GM23248 (cell line): Measurements from ENCODE around the gene CHRNA4. TPM values are rescaled to one million over a fixed set of nuclear protein-coding genes. Genes with fewer than 3 reads are reported as not detected.

Experiments used
- DNase-seq: peaks from one replicate; pipeline ENCODE4 v3.0.0-alpha.2; 2015
- H2AFZ ChIP-seq: fragments of 200-600 bp; sonication (generic); 2 replicates; pipeline ENCODE4 v1.6.1; 2016; ENCODE audit warnings: antibody characterized with exemption
- H3F3A ChIP-seq: fragments of 200-600 bp; sonication (generic); 2 replicates; pipeline ENCODE4 v1.6.1; 2016; ENCODE audit warnings: mild to moderate bottlenecking, antibody characterized with exemption, mixed run types; ENCODE audit not compliant: insufficient read depth
- H3K27ac ChIP-seq: fragments of 200-600 bp; sonication (generic); 2 replicates; pipeline ENCODE4 v1.5.1; 2016; ENCODE audit warnings: mild to moderate bottlenecking
- H3K27me3 ChIP-seq: fragments of 200-600 bp; sonication (generic); replicated peaks from 2 replicates; pipeline ENCODE4 v1.6.1; 2016; ENCODE audit warnings: mild to moderate bottlenecking; ENCODE audit not compliant: insufficient read depth
- H3K36me3 ChIP-seq: fragments of 200-600 bp; sonication (generic); 2 replicates; pipeline ENCODE4 v1.6.1; 2016; ENCODE audit warnings: low read depth, mild to moderate bottlenecking
- H3K4me1 ChIP-seq: fragments of 200-600 bp; sonication (generic); 2 replicates; pipeline ENCODE4 v1.6.1; 2016; ENCODE audit warnings: mild to moderate bottlenecking; ENCODE audit not compliant: insufficient read depth
- H3K4me2 ChIP-seq: fragments of 200-600 bp; sonication (generic); one replicate; pipeline ENCODE4 v1.6.1; 2016; ENCODE audit warnings: mild to moderate bottlenecking; ENCODE audit not compliant: unreplicated experiment
- H3K4me3 ChIP-seq: fragments of 200-600 bp; sonication (generic); 2 replicates; pipeline ENCODE4 v1.5.1; 2016; ENCODE audit warnings: mild to moderate bottlenecking
- H3K79me2 ChIP-seq: fragments of 200-600 bp; sonication (generic); 2 replicates; pipeline ENCODE4 v1.6.1; 2016; ENCODE audit warnings: mild to moderate bottlenecking; ENCODE audit not compliant: insufficient read depth
- H3K9ac ChIP-seq: fragments of 200-600 bp; sonication (generic); 2 replicates; pipeline ENCODE4 v1.6.1; 2016; ENCODE audit warnings: mild to moderate bottlenecking
- H3K9me2 ChIP-seq: fragments of 200-600 bp; sonication (generic); 2 replicates; pipeline ENCODE4 v1.6.1; 2016; ENCODE audit warnings: mixed run types, mild to moderate bottlenecking, moderate library complexity; ENCODE audit not compliant: insufficient read depth
- H3K9me3 ChIP-seq: fragments of 200-600 bp; sonication (generic); one replicate; pipeline ENCODE4 v1.6.1; 2017; ENCODE audit warnings: low read depth
- H4K20me1 ChIP-seq: fragments of 200-600 bp; sonication (generic); 2 replicates; pipeline ENCODE4 v1.6.0; 2016; ENCODE audit not compliant: insufficient read depth
- EZH2 ChIP-seq: fragments of 200-600 bp; sonication (generic); IDR thresholded peaks from 2 replicates; pipeline ENCODE4 v1.6.1; 2018; ENCODE audit warnings: antibody characterized with exemption, mild to moderate bottlenecking; ENCODE audit not compliant: insufficient read depth, poor library complexity, severe bottlenecking
- EZH2phosphoT487 ChIP-seq: fragments of 200-600 bp; sonication (generic); IDR thresholded peaks from 2 replicates; pipeline ENCODE4 v1.6.1; 2018; ENCODE audit warnings: antibody characterized with exemption, moderate library complexity, mild to moderate bottlenecking, low read depth; ENCODE audit not compliant: insufficient read depth
- WGBS, 2 experiments: methylation state at CpG; one replicate each; pipeline ENCODE4 v1.1.6; 2015 to 2017; ENCODE audit warnings: low lambda C conversion rate in 2 of 2, low coverage in 1 of 2; ENCODE audit errors: missing lambda C conversion rate in 2 of 2; 5-methylcytosine and 5-hydroxymethylcytosine counted together
- in situ Hi-C: fragments of 300-500 bp; cut with MboI; formaldehyde crosslinking; loops from 2 replicates; pipeline ENCODE4 v1.15.0; 2020
- polyA plus RNA-seq: library from polyadenylated mRNA; unstranded; fragments of >200 nt; fragmentation: Nextera tagmentation; extraction: Ambion mirVana; gene quantifications from 2 replicates; pipeline ENCODE4 v1.2.1, GENCODE V29; 2016
- total RNA-seq: library from RNA; depleted of rRNA; stranded (reverse); fragments of >200 nt; shearing (Covaris generic); gene quantifications from 2 replicates; pipeline ENCODE4 v1.2.3, GENCODE V29; 2014

Gene CHRNA4
- total and polyA plus RNA-seq, 2 experiments from 2014 or later: not detected

DNA sequence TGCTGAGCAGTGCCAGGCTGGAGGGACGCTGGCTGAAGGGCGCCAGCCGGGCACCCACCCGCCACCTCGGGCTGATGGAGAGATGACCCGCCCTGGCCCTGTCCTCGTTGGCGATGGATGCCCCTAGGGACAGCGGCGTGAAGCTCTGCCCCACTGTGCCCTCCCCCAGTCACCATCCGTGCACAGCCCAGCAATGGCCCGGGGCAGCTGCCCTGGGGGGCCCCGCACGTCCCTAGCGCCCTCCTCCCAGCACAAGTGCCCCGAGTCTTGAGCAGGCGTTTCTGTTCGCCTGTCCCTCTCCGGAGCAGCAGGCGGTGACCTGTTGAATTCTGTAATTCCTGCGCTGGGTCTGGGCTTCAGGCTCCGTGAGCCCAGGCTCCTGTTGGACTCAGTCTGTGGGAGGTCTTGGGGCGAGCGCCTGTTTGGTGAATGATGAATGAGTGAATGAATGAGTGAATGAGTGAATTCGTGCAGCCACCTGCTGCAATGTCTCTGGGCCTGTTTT lies 36.8 kb upstream of the CHRNA4 start:
- peaks cover 24% of the 10 kb centered on the region; the same call in 1 of the 2 replicates for H3K27me3 ChIP-seq
- WGBS, 2 experiments: 50 to 61% methylated on average over 15 to 25 of the region's 25 CpGs
- H4K20me1 ChIP-seq: no peaks in the 10 kb centered on the region
- no peaks in the 10 kb centered on the region for H3K9me3 ChIP-seq
- no peak overlapping the region for H3K9ac ChIP-seq
- in situ Hi-C loops: no loop called here
- no peak overlapping the region for H3K4me2 ChIP-seq
- H3K27ac ChIP-seq: no peak overlapping the region
- H3K4me1 ChIP-seq: no peaks in the 10 kb centered on the region
- H3K36me3 ChIP-seq: no peaks in the 10 kb centered on the region
- no peak for DNase-seq
- TF ChIP-seq EZH2phosphoT487: no peak
- TF ChIP-seq EZH2: no peak
- no peak overlapping the region for H2AFZ ChIP-seq
- no peak overlapping the region for H3K4me3 ChIP-seq
- H3K9me2 ChIP-seq: no peaks in the 10 kb centered on the region
- no peaks in the 10 kb centered on the region for H3F3A ChIP-seq
- H3K79me2 ChIP-seq: no peaks in the 10 kb centered on the region

DNA sequence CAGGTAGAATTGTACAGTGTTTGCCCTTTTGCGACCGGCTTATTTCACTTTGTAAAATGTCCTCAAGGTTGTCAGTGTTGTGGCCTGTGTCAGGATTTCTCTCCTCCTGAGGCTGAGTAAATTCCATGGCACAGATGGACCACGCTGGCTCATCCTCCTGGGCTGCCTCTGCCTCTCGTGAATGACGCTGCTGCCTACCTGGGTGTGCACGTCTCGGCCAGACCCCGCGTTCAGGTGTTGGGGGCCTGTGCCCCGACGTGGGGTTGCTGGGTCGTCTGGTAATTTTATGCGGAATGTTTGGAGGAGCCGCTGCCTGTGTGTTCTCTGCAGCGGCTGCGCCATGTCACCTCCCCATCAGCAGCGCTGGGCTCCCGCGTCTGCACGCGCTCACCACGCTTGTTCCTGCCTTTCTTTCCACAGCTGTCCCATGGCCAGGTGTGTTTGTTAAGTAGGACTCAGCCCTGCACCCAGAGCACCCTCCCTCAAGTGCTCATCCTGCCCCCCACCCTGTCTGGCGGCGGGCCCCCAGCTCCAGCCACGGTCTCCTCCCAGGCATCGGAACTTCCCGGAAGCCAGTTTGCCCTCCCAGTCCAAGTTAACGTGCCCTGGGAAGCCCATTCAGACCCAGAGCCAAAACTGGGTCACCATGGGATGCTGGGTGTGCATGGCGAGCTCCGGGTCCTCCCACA lies 36.1 kb upstream of the CHRNA4 start:
- H4K20me1 ChIP-seq: no peaks in the 10 kb centered on the region
- no peaks in the 10 kb centered on the region for H3K9me2 ChIP-seq
- no peak overlapping the region for H3K4me3 ChIP-seq
- no peak overlapping the region for H2AFZ ChIP-seq
- H3K9me3 ChIP-seq: no peaks in the 10 kb centered on the region
- no peaks in the 10 kb centered on the region for H3K36me3 ChIP-seq
- peaks cover 24% of the 10 kb centered on the region; the same call in 1 of the 2 replicates for H3K27me3 ChIP-seq
- H3K79me2 ChIP-seq: no peaks in the 10 kb centered on the region
- 59 to 65% methylated on average over 29 to 30 of the region's 30 CpGs for WGBS, 2 experiments
- no peak overlapping the region for H3K9ac ChIP-seq
- DNase-seq: no peak
- no peaks in the 10 kb centered on the region for H3K4me1 ChIP-seq
- TF ChIP-seq EZH2 (no peak), EZH2phosphoT487 (no peak)
- in situ Hi-C loops: no loop called here
- no peaks in the 10 kb centered on the region for H3F3A ChIP-seq
- H3K4me2 ChIP-seq: no peak overlapping the region
- H3K27ac ChIP-seq: no peak overlapping the region

DNA sequence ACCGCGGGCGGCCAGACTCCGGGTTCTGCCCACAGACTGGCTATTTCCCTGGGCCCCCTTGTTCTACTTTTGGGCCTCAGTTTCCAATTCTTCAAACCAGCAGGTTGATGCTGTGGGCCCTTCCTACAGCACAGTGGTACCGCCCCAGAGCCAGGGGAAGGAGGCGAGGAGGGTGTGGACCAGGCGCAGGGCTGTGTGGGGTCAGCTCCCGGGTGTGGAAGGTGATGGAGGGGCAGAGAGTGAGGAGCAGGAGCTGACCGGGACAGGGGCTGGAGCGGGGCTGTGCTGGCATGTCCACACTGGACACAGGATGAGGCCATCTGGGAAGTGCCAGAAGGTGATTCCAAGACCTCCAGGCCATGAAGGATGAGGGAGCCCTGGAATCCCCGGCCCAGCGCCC lies 35.2 kb upstream of the CHRNA4 start:
- 70 to 71% methylated on average over 11 to 12 of the region's 12 CpGs for WGBS, 2 experiments
- no peaks in the 10 kb centered on the region for H3K9me2 ChIP-seq
- H3K4me1 ChIP-seq: no peaks in the 10 kb centered on the region
- H3K9me3 ChIP-seq: no peaks in the 10 kb centered on the region
- no peaks in the 10 kb centered on the region for H3K79me2 ChIP-seq
- in situ Hi-C loops: no loop called here
- no peak for TF ChIP-seq EZH2phosphoT487
- TF ChIP-seq EZH2: no peak
- H2AFZ ChIP-seq: no peak overlapping the region
- no peak overlapping the region for H3K4me3 ChIP-seq
- DNase-seq: no peak
- H3K27ac ChIP-seq: no peak overlapping the region
- no peaks in the 10 kb centered on the region for H4K20me1 ChIP-seq
- no peaks in the 10 kb centered on the region for H3K36me3 ChIP-seq
- H3K9ac ChIP-seq: no peak overlapping the region
- H3K27me3 ChIP-seq: peaks cover 24% of the 10 kb centered on the region; the same call in 1 of the 2 replicates
- no peak overlapping the region for H3K4me2 ChIP-seq
- H3F3A ChIP-seq: no peaks in the 10 kb centered on the region

DNA sequence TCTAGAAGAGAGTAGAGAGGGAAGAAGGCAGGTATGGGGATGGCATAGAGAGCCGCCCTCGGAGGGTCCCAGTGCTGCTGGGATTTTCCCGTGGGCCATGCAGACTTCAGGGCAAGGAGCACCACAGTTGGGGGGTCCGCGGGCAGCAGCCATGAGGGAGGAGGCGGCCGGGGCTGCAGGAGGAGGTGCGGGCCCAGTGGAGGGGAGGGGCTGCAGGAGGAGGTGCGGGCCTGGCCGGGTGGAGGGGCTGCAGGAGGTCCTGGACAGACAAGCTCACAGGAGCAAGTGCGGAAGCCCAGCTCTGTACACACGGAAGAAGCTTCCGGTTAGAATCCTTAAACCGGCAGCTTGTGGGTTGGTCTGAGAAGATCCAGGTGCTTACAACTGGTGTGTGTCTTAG lies 34.6 kb upstream of the CHRNA4 start:
- Histone ChIP-seq H3K4me2 (no peak overlapping the region), H3K4me1 (no peaks in the 10 kb centered on the region), H3K4me3 (no peak overlapping the region), H3K79me2 (no peaks in the 10 kb centered on the region), H4K20me1 (no peaks in the 10 kb centered on the region), H3K27me3 (peaks cover 26% of the 10 kb centered on the region; the same call in 1 of the 2 replicates), H3K36me3 (no peaks in the 10 kb centered on the region), H3K9ac (no peak overlapping the region), H3K27ac (no peak overlapping the region), H2AFZ (no peak overlapping the region), H3K9me2 (no peaks in the 10 kb centered on the region), H3K9me3 (no peaks in the 10 kb centered on the region), H3F3A (no peaks in the 10 kb centered on the region)
- TF ChIP-seq EZH2: no peak
- TF ChIP-seq EZH2phosphoT487: no peak
- in situ Hi-C loops: no loop called here
- WGBS, 2 experiments: 31 to 49% methylated on average over 8 to 14 of the region's 14 CpGs
- no peak for DNase-seq
